Choroid plexus epithelial cell (primary cell): ENCODE measurements around the gene LITAF.
"Not testable (repeated sequence)": the region's sequence is repeated elsewhere in the genome, so short reads cannot be mapped to it uniquely, and the experiment has no call there.

Experiments used
- DNase-seq: peaks from one replicate; pipeline ENCODE4 v3.0.0-alpha.2; 2010; ENCODE audit warnings: low read depth
- H3K4me3 ChIP-seq: 2 replicates; pipeline ENCODE4 v1.5.1; 2011; ENCODE audit warnings: low read depth, mild to moderate bottlenecking, control low read depth, low read length, moderate library complexity
- CTCF ChIP-seq: conservative IDR thresholded peaks from 2 replicates; pipeline ENCODE4 v1.5.1; 2011; ENCODE audit warnings: low read depth, mild to moderate bottlenecking, control low read depth, inconsistent platforms, low read length, moderate library complexity

The LITAF gene

GRCh38 chr16:11601425-11601824 is 14.7 kb upstream of the LITAF start:
- no peak for TF ChIP-seq CTCF
- no peak overlapping the region for H3K4me3 ChIP-seq
- no peak for DNase-seq

GRCh38 chr16:11599579-11599978 is 12.9 kb upstream of the LITAF start:
- no peak for DNase-seq
- TF ChIP-seq CTCF = no peak
- no peak overlapping the region for H3K4me3 ChIP-seq

GRCh38 chr16:11597235-11598095 is 10.7 kb upstream of the LITAF start:
- TF ChIP-seq CTCF = no peak
- peak; percentile 51 for DNase-seq
- H3K4me3 ChIP-seq = no peak overlapping the region

GRCh38 chr16:11596572-11597226 is 10.0 kb upstream of the LITAF start:
- no peak for TF ChIP-seq CTCF

GRCh38 chr16:11593581-11593980 is 6.9 kb upstream of the LITAF start:
- TF ChIP-seq CTCF = no peak
- H3K4me3 ChIP-seq = no peak overlapping the region
- no peak for DNase-seq

More at GRCh38 chr16:11596572-11597226, 10.0 kb upstream of the LITAF start:
- DNase-seq = no peak
- no peak overlapping the region for H3K4me3 ChIP-seq

GRCh38 chr16:11593076-11593475 is 6.4 kb upstream of the LITAF start:
- DNase-seq, H3K4me3 ChIP-seq: not testable (repeated sequence)

GRCh38 chr16:11591630-11592029 is 4.9 kb upstream of the LITAF start:
- not testable (repeated sequence) for DNase-seq

GRCh38 chr16:11589198-11589550 is 2.5 kb upstream of the LITAF start:
- H3K4me3 ChIP-seq = no peak overlapping the region
- DNase-seq = no peak
- no peak for TF ChIP-seq CTCF

More at GRCh38 chr16:11591630-11592029, 4.9 kb upstream of the LITAF start:
- H3K4me3 ChIP-seq = not testable (repeated sequence)
